HepG2 (cell line): Measurements from ENCODE around the gene GPR4. TPM values are rescaled to one million over a fixed set of nuclear protein-coding genes. Genes with fewer than 3 reads are reported as not detected.

Experiments used
- ARNT2 ChIP-seq: sonication (generic); formaldehyde crosslinking; IDR thresholded peaks from 2 replicates; pipeline ENCODE4 v1.8.0; 2022; ENCODE audit warnings: mild to moderate bottlenecking, low read depth, missing genetic modification reagents, moderate library complexity
- EEA1 ChIP-seq: sonication (generic); formaldehyde crosslinking; IDR thresholded peaks from 2 replicates; pipeline ENCODE4 v1.5.1; 2020; ENCODE audit warnings: mild to moderate bottlenecking, missing genetic modification reagents, borderline replicate concordance
- ESRRA ChIP-seq: sonication (generic); formaldehyde crosslinking; IDR thresholded peaks from 2 replicates; pipeline ENCODE4 v1.5.1; 2020; ENCODE audit warnings: mild to moderate bottlenecking, low read depth, missing genetic modification reagents
- FOSL1 ChIP-seq: sonication (generic); formaldehyde crosslinking; IDR thresholded peaks from 2 replicates; pipeline ENCODE4 v1.9.0; 2021; ENCODE audit warnings: missing genetic modification reagents, borderline replicate concordance
- KDM3A ChIP-seq: IDR thresholded peaks from 2 replicates; pipeline ENCODE4 v1.6.1; 2018; ENCODE audit warnings: low read depth, missing compliant biosample characterization
- KMT2A ChIP-seq: sonication (generic); formaldehyde crosslinking; IDR thresholded peaks from 2 replicates; pipeline ENCODE4 v1.4.0; 2020; ENCODE audit warnings: missing genetic modification reagents
- MEF2D ChIP-seq: sonication (generic); formaldehyde crosslinking; IDR thresholded peaks from 2 replicates; pipeline ENCODE4 v1.5.1; 2020; ENCODE audit warnings: mild to moderate bottlenecking, missing genetic modification reagents
- MYC ChIP-seq: sonication (generic); formaldehyde crosslinking; IDR thresholded peaks from 2 replicates; pipeline ENCODE4 v1.9.0; 2021; ENCODE audit warnings: missing genetic modification reagents, borderline replicate concordance
- NBN ChIP-seq: fragments of 450-650 bp; conservative IDR thresholded peaks from 2 replicates; pipeline ENCODE4 v1.6.1; 2017
- NFYC ChIP-seq: IDR thresholded peaks from 2 replicates; pipeline ENCODE4 v1.6.1; 2016; ENCODE audit warnings: missing genetic modification reagents, missing compliant biosample characterization
- SNAI1 ChIP-seq: sonication (generic); formaldehyde crosslinking; IDR thresholded peaks from 2 replicates; pipeline ENCODE4 v1.5.0; 2020; ENCODE audit warnings: mild to moderate bottlenecking, missing genetic modification reagents, borderline replicate concordance
- SOX5 ChIP-seq: IDR thresholded peaks from 2 replicates; pipeline ENCODE4 v1.6.1; 2016; ENCODE audit warnings: borderline replicate concordance
- THAP11 ChIP-seq: IDR thresholded peaks from 2 replicates; pipeline ENCODE4 v1.6.1; 2016; ENCODE audit warnings: missing biosample characterization, missing genetic modification reagents
- ZNF761 ChIP-seq: sonication (generic); formaldehyde crosslinking; conservative IDR thresholded peaks from 2 replicates; pipeline ENCODE4 v1.4.0; 2020; ENCODE audit warnings: mild to moderate bottlenecking, missing genetic modification reagents
- polyA plus RNA-seq, 8 experiments: library from polyadenylated mRNA; depleted of rRNA in 3 of 8; stranded (reverse) in 7 of 8; unstranded in 1 of 8; fragments of >200 nt; fragmentation: Illumina TruSeq in 4 of 8; extraction: Trizol in 4 of 8; gene quantifications; 2 replicates each; pipeline versions ENCODE4 v1.2.1 to v1.2.3, GENCODE V29; 2011 to 2016; ENCODE audit warnings: low read depth in 4 of 8, missing spikeins in 1 of 8, mixed read lengths in 1 of 8; ENCODE audit not compliant: insufficient read depth in 1 of 8
- total RNA-seq, 5 experiments: library from RNA; depleted of rRNA; stranded (reverse); fragments of >200 nt; fragmentation: Illumina TruSeq; extraction: Trizol; gene quantifications; 2 replicates each; pipeline ENCODE4 v1.2.3, GENCODE V29; 2016; ENCODE audit warnings: low read depth in 1 of 5
- TF ChIP-seq, protein P1 (sequence below): sonication (generic); formaldehyde crosslinking; IDR thresholded peaks from 2 replicates; pipeline ENCODE4 v1.8.0; 2022; ENCODE audit warnings: mild to moderate bottlenecking, missing genetic modification reagents; ENCODE audit not compliant: insufficient replicate concordance
- TF ChIP-seq, protein P2 (sequence below): sonication (generic); formaldehyde crosslinking; IDR thresholded peaks from 2 replicates; pipeline ENCODE4 v1.8.1; 2023; ENCODE audit warnings: mild to moderate bottlenecking, missing genetic modification reagents
- TF ChIP-seq, protein P3 (sequence below): sonication (generic); formaldehyde crosslinking; IDR thresholded peaks from 2 replicates; pipeline ENCODE4 v1.4.0; 2020; ENCODE audit warnings: mild to moderate bottlenecking, missing genetic modification reagents
- TF ChIP-seq, protein P4 (sequence below): sonication (generic); formaldehyde crosslinking; IDR thresholded peaks from 2 replicates; pipeline ENCODE4 v1.5.1; 2020; ENCODE audit warnings: mild to moderate bottlenecking, missing genetic modification reagents, borderline replicate concordance
- TF ChIP-seq, protein P5 (sequence below): sonication (generic); formaldehyde crosslinking; IDR thresholded peaks from 2 replicates; pipeline ENCODE4 v1.4.0; 2020; ENCODE audit warnings: missing genetic modification reagents

Gene GPR4
- total and polyA plus RNA-seq, 2 of the 13 experiments (the other 11 are each of a cell fraction or from before 2014, with no cell fraction given) = 0.15 TPM; not detected in 1

DNA sequence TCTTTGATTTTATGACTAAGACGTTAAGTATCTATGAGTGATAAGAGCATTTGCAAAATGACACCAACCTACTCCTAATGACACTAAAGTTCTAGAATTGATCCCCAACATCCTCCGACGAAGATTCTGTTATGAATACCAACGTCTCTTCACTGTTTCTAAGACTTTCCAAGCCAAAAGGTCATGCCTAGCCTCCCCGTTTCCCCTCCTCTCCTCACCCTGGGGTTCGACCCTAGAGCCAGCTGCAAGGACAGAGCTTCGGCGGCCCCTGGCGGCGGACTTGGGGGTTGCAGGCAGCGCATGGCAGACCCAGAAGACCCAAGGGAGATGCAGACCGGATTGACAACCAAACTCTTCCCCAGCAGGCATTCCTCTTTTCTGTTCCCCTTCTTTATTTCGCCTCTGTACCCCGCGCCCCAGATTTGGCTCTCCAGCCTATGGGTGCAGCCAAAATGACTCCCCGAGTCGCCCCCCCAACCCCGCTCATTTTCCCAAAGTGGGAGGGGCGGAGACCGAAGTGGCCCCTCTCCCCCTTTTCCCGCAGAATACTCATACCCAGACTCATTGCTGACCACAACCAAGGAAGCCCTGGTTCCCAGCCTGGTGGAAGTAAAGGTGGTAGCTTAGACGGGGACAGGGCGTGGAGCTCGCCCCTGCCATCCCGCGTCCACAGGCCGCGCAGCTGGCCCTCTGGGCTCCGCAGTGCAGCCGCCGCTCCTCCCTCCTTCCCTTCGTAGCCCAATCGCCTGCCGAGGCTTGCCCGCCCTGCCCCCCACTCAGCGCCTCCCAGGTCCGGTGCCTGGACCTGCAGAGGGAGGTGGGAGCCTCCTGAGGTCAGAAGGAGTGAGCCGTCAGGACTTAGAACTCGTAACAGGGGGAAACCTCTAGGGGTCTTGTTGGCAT lies 41.3 kb upstream of the GPR4 start (continued):
- TF ChIP-seq, protein P1, sequence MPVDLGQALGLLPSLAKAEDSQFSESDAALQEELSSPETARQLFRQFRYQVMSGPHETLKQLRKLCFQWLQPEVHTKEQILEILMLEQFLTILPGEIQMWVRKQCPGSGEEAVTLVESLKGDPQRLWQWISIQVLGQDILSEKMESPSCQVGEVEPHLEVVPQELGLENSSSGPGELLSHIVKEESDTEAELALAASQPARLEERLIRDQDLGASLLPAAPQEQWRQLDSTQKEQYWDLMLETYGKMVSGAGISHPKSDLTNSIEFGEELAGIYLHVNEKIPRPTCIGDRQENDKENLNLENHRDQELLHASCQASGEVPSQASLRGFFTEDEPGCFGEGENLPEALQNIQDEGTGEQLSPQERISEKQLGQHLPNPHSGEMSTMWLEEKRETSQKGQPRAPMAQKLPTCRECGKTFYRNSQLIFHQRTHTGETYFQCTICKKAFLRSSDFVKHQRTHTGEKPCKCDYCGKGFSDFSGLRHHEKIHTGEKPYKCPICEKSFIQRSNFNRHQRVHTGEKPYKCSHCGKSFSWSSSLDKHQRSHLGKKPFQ (CRISPR knock-in tag) = no peak
- TF ChIP-seq MYC (CRISPR knock-in tag) (peak; percentile 41; the same call in 1 of the 2 replicates), SOX5 (CRISPR knock-in tag) (no peak), SNAI1 (CRISPR knock-in tag) (no peak), ZNF761 (CRISPR knock-in tag) (no peak), FOSL1 (CRISPR knock-in tag) (no peak), ESRRA (CRISPR knock-in tag) (no peak), NFYC (no peak), MEF2D (CRISPR knock-in tag) (0 out of 2 replicates have a peak, but pooled peaks have one; percentile 34), THAP11 (CRISPR knock-in tag) (peak; percentile 74), NBN (no peak), ARNT2 (CRISPR knock-in tag) (peak; percentile 48; the same call in 1 of the 2 replicates), EEA1 (CRISPR knock-in tag) (no peak), KDM3A (peak; percentile 12; the same call in 1 of the 2 replicates), KMT2A (CRISPR knock-in tag) (no peak)
- TF ChIP-seq, protein P2, sequence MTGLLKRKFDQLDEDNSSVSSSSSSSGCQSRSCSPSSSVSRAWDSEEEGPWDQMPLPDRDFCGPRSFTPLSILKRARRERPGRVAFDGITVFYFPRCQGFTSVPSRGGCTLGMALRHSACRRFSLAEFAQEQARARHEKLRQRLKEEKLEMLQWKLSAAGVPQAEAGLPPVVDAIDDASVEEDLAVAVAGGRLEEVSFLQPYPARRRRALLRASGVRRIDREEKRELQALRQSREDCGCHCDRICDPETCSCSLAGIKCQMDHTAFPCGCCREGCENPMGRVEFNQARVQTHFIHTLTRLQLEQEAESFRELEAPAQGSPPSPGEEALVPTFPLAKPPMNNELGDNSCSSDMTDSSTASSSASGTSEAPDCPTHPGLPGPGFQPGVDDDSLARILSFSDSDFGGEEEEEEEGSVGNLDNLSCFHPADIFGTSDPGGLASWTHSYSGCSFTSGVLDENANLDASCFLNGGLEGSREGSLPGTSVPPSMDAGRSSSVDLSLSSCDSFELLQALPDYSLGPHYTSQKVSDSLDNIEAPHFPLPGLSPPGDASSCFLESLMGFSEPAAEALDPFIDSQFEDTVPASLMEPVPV (CRISPR knock-in tag) = no peak
- TF ChIP-seq, protein P3, sequence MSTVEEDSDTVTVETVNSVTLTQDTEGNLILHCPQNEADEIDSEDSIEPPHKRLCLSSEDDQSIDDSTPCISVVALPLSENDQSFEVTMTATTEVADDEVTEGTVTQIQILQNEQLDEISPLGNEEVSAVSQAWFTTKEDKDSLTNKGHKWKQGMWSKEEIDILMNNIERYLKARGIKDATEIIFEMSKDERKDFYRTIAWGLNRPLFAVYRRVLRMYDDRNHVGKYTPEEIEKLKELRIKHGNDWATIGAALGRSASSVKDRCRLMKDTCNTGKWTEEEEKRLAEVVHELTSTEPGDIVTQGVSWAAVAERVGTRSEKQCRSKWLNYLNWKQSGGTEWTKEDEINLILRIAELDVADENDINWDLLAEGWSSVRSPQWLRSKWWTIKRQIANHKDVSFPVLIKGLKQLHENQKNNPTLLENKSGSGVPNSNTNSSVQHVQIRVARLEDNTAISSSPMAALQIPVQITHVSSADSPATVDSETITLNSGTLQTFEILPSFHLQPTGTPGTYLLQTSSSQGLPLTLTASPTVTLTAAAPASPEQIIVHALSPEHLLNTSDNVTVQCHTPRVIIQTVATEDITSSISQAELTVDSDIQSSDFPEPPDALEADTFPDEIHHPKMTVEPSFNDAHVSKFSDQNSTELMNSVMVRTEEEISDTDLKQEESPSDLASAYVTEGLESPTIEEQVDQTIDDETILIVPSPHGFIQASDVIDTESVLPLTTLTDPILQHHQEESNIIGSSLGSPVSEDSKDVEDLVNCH = no peak
- TF ChIP-seq, protein P4, sequence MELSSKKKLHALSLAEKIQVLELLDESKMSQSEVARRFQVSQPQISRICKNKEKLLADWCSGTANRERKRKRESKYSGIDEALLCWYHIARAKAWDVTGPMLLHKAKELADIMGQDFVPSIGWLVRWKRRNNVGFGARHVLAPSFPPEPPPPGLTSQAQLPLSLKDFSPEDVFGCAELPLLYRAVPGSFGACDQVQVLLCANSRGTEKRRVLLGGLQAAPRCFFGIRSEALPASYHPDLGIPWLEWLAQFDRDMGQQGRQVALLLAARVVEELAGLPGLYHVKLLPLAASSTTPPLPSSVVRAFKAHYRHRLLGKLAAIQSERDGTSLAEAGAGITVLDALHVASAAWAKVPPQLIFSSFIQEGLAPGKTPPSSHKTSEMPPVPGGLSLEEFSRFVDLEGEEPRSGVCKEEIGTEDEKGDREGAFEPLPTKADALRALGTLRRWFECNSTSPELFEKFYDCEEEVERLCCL (CRISPR knock-in tag) = no peak
- TF ChIP-seq, protein P5, sequence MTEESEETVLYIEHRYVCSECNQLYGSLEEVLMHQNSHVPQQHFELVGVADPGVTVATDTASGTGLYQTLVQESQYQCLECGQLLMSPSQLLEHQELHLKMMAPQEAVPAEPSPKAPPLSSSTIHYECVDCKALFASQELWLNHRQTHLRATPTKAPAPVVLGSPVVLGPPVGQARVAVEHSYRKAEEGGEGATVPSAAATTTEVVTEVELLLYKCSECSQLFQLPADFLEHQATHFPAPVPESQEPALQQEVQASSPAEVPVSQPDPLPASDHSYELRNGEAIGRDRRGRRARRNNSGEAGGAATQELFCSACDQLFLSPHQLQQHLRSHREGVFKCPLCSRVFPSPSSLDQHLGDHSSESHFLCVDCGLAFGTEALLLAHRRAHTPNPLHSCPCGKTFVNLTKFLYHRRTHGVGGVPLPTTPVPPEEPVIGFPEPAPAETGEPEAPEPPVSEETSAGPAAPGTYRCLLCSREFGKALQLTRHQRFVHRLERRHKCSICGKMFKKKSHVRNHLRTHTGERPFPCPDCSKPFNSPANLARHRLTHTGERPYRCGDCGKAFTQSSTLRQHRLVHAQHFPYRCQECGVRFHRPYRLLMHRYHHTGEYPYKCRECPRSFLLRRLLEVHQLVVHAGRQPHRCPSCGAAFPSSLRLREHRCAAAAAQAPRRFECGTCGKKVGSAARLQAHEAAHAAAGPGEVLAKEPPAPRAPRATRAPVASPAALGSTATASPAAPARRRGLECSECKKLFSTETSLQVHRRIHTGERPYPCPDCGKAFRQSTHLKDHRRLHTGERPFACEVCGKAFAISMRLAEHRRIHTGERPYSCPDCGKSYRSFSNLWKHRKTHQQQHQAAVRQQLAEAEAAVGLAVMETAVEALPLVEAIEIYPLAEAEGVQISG (CRISPR knock-in tag) = no peak
